Activated CD4-positive, alpha-beta memory T cell treated with anti-CD3 and anti-CD28 coated beads for 36 hours (primary cell): ENCODE measurements around the gene MFSD12. TPM values are rescaled to one million over a fixed set of nuclear protein-coding genes. Genes with fewer than 3 reads are reported as not detected.

Experiments used
- CTCF ChIA-PET: fragments of 350-600 bp; sonication (Branson Sonifier 250); formaldehyde crosslinking; loops from one replicate; lab custom pipeline; 2021; ENCODE audit warnings: antibody characterized with exemption, inconsistent platforms; lab: Charles Lee
- POLR2A ChIA-PET: fragments of 350-600 bp; sonication (Branson Sonifier 250); formaldehyde crosslinking; loops from one replicate; lab custom pipeline; 2021; ENCODE audit warnings: antibody characterized with exemption; lab: Charles Lee
- DNase-seq: peaks from one replicate; pipeline ENCODE4 v3.0.0-alpha.2; 2020
- H3K27ac Mint-ChIP-seq: one replicate; pipeline ENCODE4 v1.8.0; 2021; ENCODE audit warnings: mixed read lengths
- H3K27me3 Mint-ChIP-seq: one replicate; pipeline ENCODE4 v1.8.0; 2021; ENCODE audit warnings: mixed read lengths
- H3K36me3 Mint-ChIP-seq: one replicate; pipeline ENCODE4 v1.8.0; 2021; ENCODE audit warnings: mixed read lengths
- H3K4me1 Mint-ChIP-seq: one replicate; pipeline ENCODE4 v1.8.0; 2021; ENCODE audit warnings: low read depth, mixed read lengths
- H3K4me3 Mint-ChIP-seq: one replicate; pipeline ENCODE4 v1.8.0; 2021; ENCODE audit warnings: mild to moderate bottlenecking, mixed read lengths
- H3K9me3 Mint-ChIP-seq: one replicate; pipeline ENCODE4 v1.8.0; 2021; ENCODE audit warnings: mixed read lengths
- intact Hi-C: fragments of 100-400 bp; cut with micrococcal nuclease; formaldehyde crosslinking; loops from one replicate; pipeline ENCODE4 v1.15.1; 2023
- total RNA-seq, 2 experiments: library from RNA; stranded (reverse); gene quantifications; one replicate each; pipeline ENCODE4 v1.2.3, GENCODE V29; 2021

Gene MFSD12
- total RNA-seq, 2 experiments from 2014 or later, result 50.6 to 54.2 TPM

GRCh38 chr19:3506384-3507340 lies 50.7 kb downstream of the MFSD12 start:
- H3K27ac Mint-ChIP-seq, result peak overlapping the region; percentile 77
- intact Hi-C loops, result loop anchor here (1.0 to 10.0 kb wide), 7 partner anchors 50 to 722 kb away; partner anchors contain the start of genes CACTIN, EEF2, HMG20B and MFSD12
- peaks cover 43% of the 10 kb centered on the region for H3K4me1 Mint-ChIP-seq
- peaks cover 14% of the 10 kb centered on the region for H3K36me3 Mint-ChIP-seq
- no peaks in the 10 kb centered on the region for H3K9me3 Mint-ChIP-seq
- DNase-seq, result peak; percentile 43
- CTCF ChIA-PET, result no interaction called here
- peak overlapping the region; percentile 93 for H3K4me3 Mint-ChIP-seq
- POLR2A ChIA-PET, result interaction anchor here (0.7 to 1.1 kb wide), 2 partner anchors 48 to 256 kb away, joined by 3 to 6 read pairs; partner anchors contain the start of gene MRPL54
- H3K27me3 Mint-ChIP-seq, result no peaks in the 10 kb centered on the region

GRCh38 chr19:3505598-3506383 lies 51.6 kb downstream of the MFSD12 start, which contains the start of gene FZR1:
Gene FZR1 (plus strand): TSS chr19:3506311. CDS start chr19:3522990, 16,679 bp downstream.
- intact Hi-C loops, result loop anchor here (1.0 to 10.0 kb wide), 7 partner anchors 51 to 721 kb away; partner anchors contain the start of genes CACTIN, EEF2, HMG20B and MFSD12
- H3K4me1 Mint-ChIP-seq, result peaks cover 43% of the 10 kb centered on the region
- no peaks in the 10 kb centered on the region for H3K27me3 Mint-ChIP-seq
- H3K4me3 Mint-ChIP-seq, result peak within 1 kb of the TSS; percentile 93
- DNase-seq, result peak; percentile 100
- ChIA-PET POLR2A (interaction anchor here (0.7 kb wide), 1 partner anchor 49 kb away, joined by 6 read pairs; no protein-coding TSS in a partner anchor), CTCF (interaction anchor here (2.9 kb wide), 1 partner anchor 21 kb away, joined by 9 read pairs; no protein-coding TSS in a partner anchor)
- no peaks in the 10 kb centered on the region for H3K9me3 Mint-ChIP-seq
- H3K36me3 Mint-ChIP-seq, result peaks cover 14% of the 10 kb centered on the region
- peak within 1 kb of the TSS; percentile 93 for H3K27ac Mint-ChIP-seq

- CTCF ChIA-PET, result interaction anchor here (0.8 to 2.9 kb wide), 2 partner anchors 10 to 20 kb away, joined by 3 to 9 read pairs; no protein-coding TSS in a partner anchor
Measured at GRCh38 chr19:3504735-3505134, 52.7 kb downstream of the MFSD12 start.

GRCh38 chr19:3503036-3503572 lies 54.3 kb downstream of the MFSD12 start:
- Mint-ChIP-seq H3K4me3 (no peak overlapping the region), H3K9me3 (no peaks in the 10 kb centered on the region), H3K27me3 (no peaks in the 10 kb centered on the region), H3K36me3 (peaks cover 3% of the 10 kb centered on the region), H3K27ac (no peak overlapping the region), H3K4me1 (peaks cover 29% of the 10 kb centered on the region)
- intact Hi-C loops, result loop anchor here (10.0 kb wide), 1 partner anchor 718 kb away; the partner anchor contains the start of genes SGTA and THOP1
- no peak for DNase-seq
- ChIA-PET CTCF (interaction anchor here (1.0 to 2.9 kb wide), 2 partner anchors 18 to 42 kb away, joined by 3 to 9 read pairs; no protein-coding TSS in a partner anchor), POLR2A (no interaction called here)

More at GRCh38 chr19:3504735-3505134, 52.7 kb downstream of the MFSD12 start:
- H3K9me3 Mint-ChIP-seq, result no peaks in the 10 kb centered on the region
- H3K27me3 Mint-ChIP-seq, result no peaks in the 10 kb centered on the region
- peak overlapping the region; percentile 93 for H3K27ac Mint-ChIP-seq
- H3K4me1 Mint-ChIP-seq, result peaks cover 40% of the 10 kb centered on the region
- H3K4me3 Mint-ChIP-seq, result peak overlapping the region; percentile 89
- H3K36me3 Mint-ChIP-seq, result peaks cover 11% of the 10 kb centered on the region
- POLR2A ChIA-PET, result no interaction called here
- no peak for DNase-seq
- intact Hi-C loops, result loop anchor here (5.0 to 10.0 kb wide), 2 partner anchors 483 to 720 kb away; partner anchors contain the start of genes EEF2, SGTA and THOP1

- CTCF ChIA-PET, result interaction anchor here (0.7 to 1.6 kb wide), 2 partner anchors 32 to 55 kb away, joined by 4 read pairs; no protein-coding TSS in a partner anchor
- peaks cover 3% of the 10 kb centered on the region for H3K36me3 Mint-ChIP-seq
- H3K9me3 Mint-ChIP-seq, result no peaks in the 10 kb centered on the region
- DNase-seq, result no peak
- no peak overlapping the region for H3K4me3 Mint-ChIP-seq
- no peak overlapping the region for H3K27ac Mint-ChIP-seq
- H3K4me1 Mint-ChIP-seq, result peaks cover 23% of the 10 kb centered on the region
- H3K27me3 Mint-ChIP-seq, result no peaks in the 10 kb centered on the region
- intact Hi-C loops, result loop anchor here (10.0 kb wide), 1 partner anchor 717 kb away; the partner anchor contains the start of genes SGTA and THOP1
- POLR2A ChIA-PET, result interaction anchor here (0.6 kb wide), 1 partner anchor 13 kb away, joined by 4 read pairs; no protein-coding TSS in a partner anchor
Measured at GRCh38 chr19:3501780-3502179, 55.6 kb downstream of the MFSD12 start.

GRCh38 chr19:3500429-3501101 lies 56.8 kb downstream of the MFSD12 start, which contains the start of gene DOHH:
Gene DOHH (minus strand): TSS chr19:3500674. CDS start chr19:3496814, 3,860 bp downstream.
- Mint-ChIP-seq H3K27ac (peak within 1 kb of the TSS; percentile 95), H3K4me3 (peak within 1 kb of the TSS; percentile 85), H3K4me1 (peaks cover 21% of the 10 kb centered on the region), H3K9me3 (no peaks in the 10 kb centered on the region), H3K27me3 (no peaks in the 10 kb centered on the region), H3K36me3 (peaks cover 5% of the 10 kb centered on the region)
- peak; percentile 98 for DNase-seq
- intact Hi-C loops, result loop anchor here (10.0 kb wide), 1 partner anchor 716 kb away; the partner anchor contains the start of genes SGTA and THOP1
- ChIA-PET POLR2A (interaction anchor here (1.0 to 1.4 kb wide), 3 partner anchors 9 to 66 kb away, joined by 3 to 5 read pairs (median 4); no protein-coding TSS in a partner anchor), CTCF (interaction anchor here (0.7 to 2.7 kb wide), 4 partner anchors 15 to 196 kb away, joined by 3 to 19 read pairs (median 4); no protein-coding TSS in a partner anchor)

GRCh38 chr19:3499738-3500428 lies 57.5 kb downstream of the MFSD12 start:
- Mint-ChIP-seq H3K27ac (peak overlapping the region; percentile 95), H3K4me3 (peak overlapping the region; percentile 85), H3K27me3 (no peaks in the 10 kb centered on the region), H3K36me3 (peaks cover 8% of the 10 kb centered on the region), H3K9me3 (no peaks in the 10 kb centered on the region), H3K4me1 (peaks cover 21% of the 10 kb centered on the region)
- ChIA-PET POLR2A (interaction anchor here (1.0 to 1.4 kb wide), 3 partner anchors 9 to 65 kb away, joined by 3 to 5 read pairs (median 4); no protein-coding TSS in a partner anchor), CTCF (interaction anchor here (1.1 to 2.7 kb wide), 3 partner anchors 15 to 195 kb away, joined by 3 to 19 read pairs (median 4); no protein-coding TSS in a partner anchor)
- intact Hi-C loops, result loop anchor here (10.0 kb wide), 1 partner anchor 715 kb away; the partner anchor contains the start of genes SGTA and THOP1
- no peak for DNase-seq

GRCh38 chr19:3497757-3498520 lies 59.4 kb downstream of the MFSD12 start:
- intact Hi-C loops, result no loop called here
- CTCF ChIA-PET, result interaction anchor here (1.9 kb wide), 1 partner anchor 12 kb away, joined by 8 read pairs; no protein-coding TSS in a partner anchor
- POLR2A ChIA-PET, result no interaction called here
- no peaks in the 10 kb centered on the region for H3K9me3 Mint-ChIP-seq
- H3K4me1 Mint-ChIP-seq, result peaks cover 22% of the 10 kb centered on the region
- H3K36me3 Mint-ChIP-seq, result peaks cover 16% of the 10 kb centered on the region
- no peak for DNase-seq
- no peak overlapping the region for H3K4me3 Mint-ChIP-seq
- no peaks in the 10 kb centered on the region for H3K27me3 Mint-ChIP-seq
- no peak overlapping the region for H3K27ac Mint-ChIP-seq
